ENCODE results near the gene ROBO3. TPM values are rescaled to one million over a fixed set of nuclear protein-coding genes. Genes with fewer than 3 reads are reported as not detected.

The ROBO3 gene
- total RNA-seq, 1 experiment from 2014 or later = 30.7 TPM

GRCh38 chr11:124872280-124872679, 7.0 kb downstream of the ROBO3 start:
- ATAC-seq (no peak), DNase-seq (ENCODE audit: low read depth, low spot score) (no peak)
- Histone ChIP-seq H3K9ac (ENCODE audit: low read length) (no peak overlapping the region), H3K9me3 (ENCODE audit: control insufficient read depth in 1 of 2, insufficient read depth in 1 of 2, low read depth in 1 of 2, low read length in 2 of 2) (no peaks in the 10 kb centered on the region), H2AFZ (ENCODE audit: low read depth, low read length, poor library complexity, severe bottlenecking) (no peak overlapping the region), H3K4me1 (ENCODE audit: control insufficient read depth in 1 of 2, insufficient read depth in 2 of 2, low read length in 2 of 2) (peaks cover 9 to 19% of the 10 kb centered on the region in 2 experiments), H3K79me2 (ENCODE audit: insufficient read depth, low read length) (no peaks in the 10 kb centered on the region), H3K4me3 (replicated peaks in 1 of 2; ENCODE audit: low read depth in 1 of 2, low read length in 2 of 2) (no peak overlapping the region), H3K4me2 (ENCODE audit: low read length) (no peak overlapping the region), H4K20me1 (ENCODE audit: insufficient read depth) (no peaks in the 10 kb centered on the region), H3K27ac (ENCODE audit: low read depth, low read length) (no peak overlapping the region), H3K9me2 (ENCODE audit: insufficient read depth) (no peaks in the 10 kb centered on the region), H3K27me3 (ENCODE audit: insufficient read depth, low read length) (peaks cover 9% of the 10 kb centered on the region; the same call in 1 of the 2 replicates), H3K36me3 (ENCODE audit: control insufficient read depth in 1 of 2, insufficient read depth in 2 of 2, low read length in 2 of 2) (no peaks in the 10 kb centered on the region)
- POLR2A ChIA-PET = no interaction called here
- RAD21 ChIA-PET (ENCODE audit: low non-redundant PET in 1 of 2, low total read pairs in 2 of 2, uncharacterized antibody in 2 of 2, unreplicated experiment in 2 of 2) = no interaction called here
- TF ChIP-seq SRF (IDR thresholded peaks at IDR 0.05; ENCODE audit: low read depth) (no peak), CTCF (IDR thresholded peaks at IDR 0.05 in 2 of 3, conservative IDR thresholded peaks at IDR 0.05 in 1 of 3; ENCODE audit: borderline replicate concordance in 1 of 3, insufficient read depth in 1 of 3, low read depth in 2 of 3, low read length in 2 of 3) (no peak), EZH2phosphoT487 (IDR thresholded peaks at IDR 0.05; ENCODE audit: borderline replicate concordance) (no peak), RAD21 (IDR thresholded peaks at IDR 0.05; ENCODE audit: low read depth) (no peak), EZH2 (IDR thresholded peaks at IDR 0.05) (no peak), FOSL1 (IDR thresholded peaks at IDR 0.05; ENCODE audit: low read depth) (no peak), POLR2AphosphoS5 (IDR thresholded peaks at IDR 0.05; ENCODE audit: low read depth, low read length) (no peak)
- BruUV-seq (replicated peaks) = no TSS peak
- intact Hi-C loops (cut with micrococcal nuclease) = no loop called here
- CTCF ChIA-PET = no interaction called here

- Histone ChIP-seq H2AFZ (ENCODE audit: low read depth, low read length, poor library complexity, severe bottlenecking) (no peak overlapping the region), H3K9me2 (ENCODE audit: insufficient read depth) (no peaks in the 10 kb centered on the region), H3K9me3 (ENCODE audit: control insufficient read depth in 1 of 2, insufficient read depth in 1 of 2, low read depth in 1 of 2, low read length in 2 of 2) (no peaks in the 10 kb centered on the region), H3K4me1 (ENCODE audit: control insufficient read depth in 1 of 2, insufficient read depth in 2 of 2, low read length in 2 of 2) (peaks cover 12 to 23% of the 10 kb centered on the region in 2 experiments), H3K27me3 (ENCODE audit: insufficient read depth, low read length) (peaks cover 9% of the 10 kb centered on the region; the same call in 1 of the 2 replicates), H3K36me3 (ENCODE audit: control insufficient read depth in 1 of 2, insufficient read depth in 2 of 2, low read length in 2 of 2) (no peaks in the 10 kb centered on the region), H3K9ac (ENCODE audit: low read length) (no peak overlapping the region), H4K20me1 (ENCODE audit: insufficient read depth) (no peaks in the 10 kb centered on the region), H3K4me3 (replicated peaks in 1 of 2; ENCODE audit: low read depth in 1 of 2, low read length in 2 of 2) (no peak overlapping the region), H3K4me2 (ENCODE audit: low read length) (no peak overlapping the region), H3K79me2 (ENCODE audit: insufficient read depth, low read length) (no peaks in the 10 kb centered on the region), H3K27ac (ENCODE audit: low read depth, low read length) (no peak overlapping the region)
- TF ChIP-seq SIN3A (IDR thresholded peaks at IDR 0.05; ENCODE audit: low read depth) (no peak), POLR2A (IDR thresholded peaks at IDR 0.05; ENCODE audit: borderline replicate concordance, extremely low read depth, insufficient read depth, insufficient read length) (no peak)
- ChIA-PET CTCF (no interaction called here), RAD21 (ENCODE audit: low non-redundant PET in 1 of 2, low total read pairs in 2 of 2, uncharacterized antibody in 2 of 2, unreplicated experiment in 2 of 2) (no interaction called here), POLR2A (no interaction called here)
- no peak for DNase-seq (ENCODE audit: low read depth, low spot score)
- no TSS peak for BruUV-seq (replicated peaks)
- ATAC-seq = no peak
- intact Hi-C loops (cut with micrococcal nuclease) = no loop called here
Measured at GRCh38 chr11:124872741-124873140, 7.5 kb downstream of the ROBO3 start.
